MCF 10A (cell line): Measurements from ENCODE around the gene PFKFB4. TPM values are rescaled to one million over a fixed set of nuclear protein-coding genes. Genes with fewer than 3 reads are reported as not detected.
"Not testable (repeated sequence)": the region's sequence is repeated elsewhere in the genome, so short reads cannot be mapped to it uniquely, and the experiment has no call there.

Experiments used
- BruUV-seq: library from RNA; stranded (reverse); fragments of 400-500 nt; replicated peaks from 2 replicates; lab custom pipeline; 2021; lab: Mats Ljungman, UMichigan
- CTCF ChIA-PET: fragments of 300-600 bp; sonication (Branson Sonifier 250); formaldehyde crosslinking; extraction: SDS; loops from one replicate; lab custom pipeline; 2021; ENCODE audit warnings: antibody characterized with exemption, inconsistent platforms; lab: Yijun Ruan, JAX
- POLR2A ChIA-PET: fragments of 300-600, 350-650 bp; sonication (Branson Sonifier 250); formaldehyde crosslinking; extraction: SDS; loops from one replicate; lab custom pipeline; 2020; ENCODE audit warnings: antibody characterized with exemption, inconsistent platforms; lab: Yijun Ruan, JAX
- DNase-seq: peaks from one replicate; pipeline ENCODE4 v3.0.0-alpha.2; 2018; ENCODE audit not compliant: unreplicated experiment
- H3K27ac Mint-ChIP-seq: one replicate; pipeline ENCODE4 v1.8.0; 2022; ENCODE audit warnings: mild to moderate bottlenecking, low read depth, mixed read lengths; ENCODE audit not compliant: unreplicated experiment
- H3K27me3 Mint-ChIP-seq: one replicate; pipeline ENCODE4 v1.8.0; 2022; ENCODE audit warnings: mixed read lengths; ENCODE audit not compliant: insufficient read depth, unreplicated experiment
- H3K36me3 Mint-ChIP-seq: one replicate; pipeline ENCODE4 v1.8.0; 2022; ENCODE audit warnings: mild to moderate bottlenecking, moderate library complexity, mixed read lengths; ENCODE audit not compliant: insufficient read depth, unreplicated experiment
- H3K4me1 Mint-ChIP-seq: one replicate; pipeline ENCODE4 v1.8.0; 2022; ENCODE audit warnings: mixed read lengths; ENCODE audit not compliant: insufficient read depth, unreplicated experiment
- H3K4me3 Mint-ChIP-seq: one replicate; pipeline ENCODE4 v1.8.0; 2022; ENCODE audit warnings: mild to moderate bottlenecking, moderate library complexity, mixed read lengths; ENCODE audit not compliant: unreplicated experiment
- H3K9me3 Mint-ChIP-seq: one replicate; pipeline ENCODE4 v1.8.0; 2022; ENCODE audit warnings: mixed read lengths; ENCODE audit not compliant: unreplicated experiment
- CTCF ChIP-seq: fragments of 200-600 bp; IDR thresholded peaks from one replicate; pipeline ENCODE4 v1.8.0; 2022; ENCODE audit warnings: antibody characterized with exemption, mild to moderate bottlenecking; ENCODE audit not compliant: unreplicated experiment
- intact Hi-C: fragments of 100-400 bp; cut with micrococcal nuclease; formaldehyde crosslinking; loops from 2 replicates; pipeline ENCODE4 v1.14.1; 2022
- total RNA-seq: library from RNA; stranded (reverse); gene quantifications from 2 replicates; pipeline ENCODE4 v1.2.3, GENCODE V29; 2022

PFKFB4 gene
- total RNA-seq, 1 experiment from 2014 or later = 4.6 TPM

GRCh38 chr3:48474619-48475018 is 82.0 kb downstream of the PFKFB4 start:
- Mint-ChIP-seq H3K9me3 (no peaks in the 10 kb centered on the region), H3K27me3 (no peaks in the 10 kb centered on the region), H3K4me3 (no peak overlapping the region), H3K4me1 (peaks cover 10% of the 10 kb centered on the region), H3K27ac (no peak overlapping the region), H3K36me3 (peaks cover 27% of the 10 kb centered on the region)
- no TSS peak for BruUV-seq
- no peak for TF ChIP-seq CTCF
- intact Hi-C loops = no loop called here
- CTCF ChIA-PET = interaction anchor here (1.2 kb wide), 1 partner anchor 38 kb away, joined by 3 read pairs; no protein-coding TSS in a partner anchor
- POLR2A ChIA-PET = interaction anchor here (0.6 kb wide), 1 partner anchor 17 kb away, joined by 4 read pairs; no protein-coding TSS in a partner anchor
- no peak for DNase-seq

DNA sequence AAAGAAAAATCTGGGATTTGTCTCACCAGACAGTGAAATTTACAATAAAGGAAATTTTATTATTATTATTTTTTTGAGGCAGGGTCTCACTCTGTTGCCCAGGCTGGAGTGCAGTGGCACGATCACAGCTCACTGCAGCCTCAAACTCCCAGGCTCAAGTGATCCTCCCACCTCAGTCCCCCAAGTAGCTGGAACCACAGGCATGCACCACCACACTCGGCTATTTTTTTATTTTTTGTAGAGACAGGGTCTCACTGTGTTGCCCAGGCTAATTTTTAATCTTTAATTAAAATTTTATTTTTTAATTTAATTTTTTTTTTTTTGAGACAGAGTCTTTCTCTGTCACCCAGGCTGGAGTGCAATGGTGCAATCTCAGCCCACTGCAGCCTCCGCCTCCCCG is 82.6 kb downstream of the PFKFB4 start:
- POLR2A ChIA-PET = interaction anchor here (1.2 to 3.0 kb wide), 5 partner anchors 14 to 204 kb away, joined by 3 to 28 read pairs (median 9); partner anchors contain the start of gene ATRIP
- not testable (repeated sequence) for BruUV-seq

DNA sequence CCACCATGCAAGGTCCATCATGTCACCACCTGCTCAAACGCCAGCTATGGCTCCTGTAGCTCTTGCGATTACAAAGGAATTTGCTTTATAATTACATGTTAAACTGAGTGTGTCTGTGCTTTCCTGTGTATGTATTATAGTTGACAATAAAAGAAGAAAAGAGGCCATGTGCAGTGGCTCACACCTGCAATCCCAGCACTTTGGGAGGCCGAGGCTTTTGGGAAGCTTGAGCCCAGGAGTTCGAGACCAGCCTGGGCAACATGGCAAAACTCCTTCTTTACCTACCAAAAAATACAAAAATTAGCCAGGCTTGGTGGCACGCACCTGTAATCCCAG is 83.0 kb downstream of the PFKFB4 start:
- intact Hi-C loops = no loop called here
- CTCF ChIA-PET = interaction anchor here (0.6 to 2.3 kb wide), 17 partner anchors 9 to 193 kb away, joined by 3 to 22 read pairs (median 3); partner anchors contain the start of gene PFKFB4
- Mint-ChIP-seq H3K9me3 (no peaks in the 10 kb centered on the region), H3K27ac (peak overlapping the region; percentile 98), H3K4me3 (peak overlapping the region; percentile 89), H3K27me3 (no peaks in the 10 kb centered on the region), H3K4me1 (peaks cover 10% of the 10 kb centered on the region), H3K36me3 (peaks cover 32% of the 10 kb centered on the region)
- POLR2A ChIA-PET = interaction anchor here (0.8 to 3.0 kb wide), 10 partner anchors 15 to 204 kb away, joined by 3 to 28 read pairs (median 6); partner anchors contain the start of gene ATRIP
- BruUV-seq = no TSS peak
- no peak for TF ChIP-seq CTCF
- DNase-seq = no peak

More for the DNA sequence above, 82.6 kb downstream of the PFKFB4 start:
- H3K27ac Mint-ChIP-seq, H3K27me3 Mint-ChIP-seq, DNase-seq, H3K9me3 Mint-ChIP-seq, intact Hi-C loops, H3K4me3 Mint-ChIP-seq: not testable (repeated sequence)
- Mint-ChIP-seq H3K36me3 (peaks cover 28% of the 10 kb centered on the region), H3K4me1 (peaks cover 10% of the 10 kb centered on the region)
- CTCF ChIA-PET = interaction anchor here (0.6 to 2.3 kb wide), 11 partner anchors 9 to 154 kb away, joined by 3 to 22 read pairs (median 3); partner anchors contain the start of gene PFKFB4

DNA sequence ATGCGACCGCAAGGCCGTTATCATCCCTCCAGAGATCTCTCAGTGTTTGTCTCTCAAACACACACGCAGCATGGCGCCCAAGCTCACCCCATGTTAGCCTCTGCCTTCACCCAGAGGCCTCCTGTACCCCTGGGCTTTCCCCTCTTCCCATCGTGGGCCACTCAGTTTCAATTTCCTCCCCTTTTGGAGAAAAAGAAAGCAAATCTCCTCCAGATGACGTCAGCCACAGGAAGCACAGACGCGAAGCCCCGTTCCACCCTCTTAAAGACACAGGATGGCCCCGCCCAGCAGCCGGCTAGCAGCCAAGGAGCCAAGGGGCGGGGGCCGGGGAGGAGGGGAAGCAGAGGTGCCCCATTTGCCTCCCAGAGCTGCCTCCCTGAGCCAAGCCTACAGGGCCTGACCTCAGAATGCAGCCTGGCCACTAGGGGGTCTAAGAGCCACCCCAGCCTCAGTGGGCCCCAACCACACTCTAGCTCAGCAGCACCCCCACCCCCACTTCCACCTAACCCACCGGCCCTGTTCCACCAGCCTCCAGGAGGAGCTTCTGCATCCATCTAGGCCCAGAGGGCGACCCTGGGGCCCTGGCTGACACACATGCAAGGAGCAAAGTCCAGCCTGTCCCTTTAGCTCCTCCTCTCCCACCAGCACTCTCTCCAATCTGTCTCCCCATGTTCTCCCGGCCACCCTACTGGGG is 83.5 kb downstream of the PFKFB4 start:
- H3K4me3 Mint-ChIP-seq = peak overlapping the region; percentile 89
- BruUV-seq = no TSS peak
- H3K27me3 Mint-ChIP-seq = no peaks in the 10 kb centered on the region
- H3K27ac Mint-ChIP-seq = peak overlapping the region; percentile 98
- H3K36me3 Mint-ChIP-seq = peaks cover 38% of the 10 kb centered on the region
- intact Hi-C loops = loop anchor here (1.0 kb wide), 1 partner anchor 31 kb away; the partner anchor contains the start of gene SHISA5
- ChIA-PET POLR2A (interaction anchor here (0.8 to 3.0 kb wide), 15 partner anchors 9 to 204 kb away, joined by 3 to 28 read pairs (median 4); partner anchors contain the start of genes ATRIP and CELSR3), CTCF (interaction anchor here (0.6 to 2.3 kb wide), 18 partner anchors 9 to 602 kb away, joined by 3 to 22 read pairs (median 4); partner anchors contain the start of gene PFKFB4)
- DNase-seq = peak; percentile 93
- peak; percentile 23 for TF ChIP-seq CTCF
- no peaks in the 10 kb centered on the region for H3K9me3 Mint-ChIP-seq
- peaks cover 10% of the 10 kb centered on the region for H3K4me1 Mint-ChIP-seq
